SK-N-SH (cell line): Measurements from ENCODE around the gene SPEG. TPM values are rescaled to one million over a fixed set of nuclear protein-coding genes. Genes with fewer than 3 reads are reported as not detected.

Experiments used
- CTCF ChIA-PET: fragments of 300-600, 350-600 bp; formaldehyde crosslinking; extraction: SDS; loops from one replicate; lab custom pipeline; 2021; lab: Yijun Ruan, JAX
- POLR2A ChIA-PET: fragments of 350-600 bp; sonication (Branson Sonifier 250); formaldehyde crosslinking; extraction: SDS; loops from one replicate; lab custom pipeline; 2020; ENCODE audit warnings: antibody characterized with exemption, inconsistent platforms; lab: Yijun Ruan, JAX
- DNase-seq: peaks from one replicate; pipeline ENCODE4 v3.0.0; 2012
- H2AFZ ChIP-seq: fragments of 200-600 bp; sonication (generic); 2 replicates; pipeline ENCODE4 v1.8.1; 2016; ENCODE audit warnings: antibody characterized with exemption, mild to moderate bottlenecking, low read depth
- H3F3A ChIP-seq: fragments of 200-600 bp; sonication (generic); replicated peaks from 2 replicates; pipeline ENCODE3; 2016; ENCODE audit warnings: antibody characterized with exemption, mild to moderate bottlenecking; ENCODE audit not compliant: insufficient read depth
- H3K27ac ChIP-seq, 2 experiments: fragments of 200-500 bp in 1 of 2; fragments of 200-600 bp in 1 of 2; sonication (Bioruptor generic) in 1 of 2; sonication (generic), shearing (Covaris generic) in 1 of 2; 2 replicates each; pipeline versions ENCODE4 v1.5.1 to v1.6.1; 2014 to 2016; ENCODE audit warnings: low read depth in 2 of 2, inconsistent platforms in 1 of 2, low read length in 1 of 2, mild to moderate bottlenecking in 1 of 2, mixed read lengths in 1 of 2
- H3K27me3 ChIP-seq: fragments of 200-600 bp; sonication (generic), shearing (Covaris generic); 2 replicates; pipeline ENCODE4 v1.6.1; 2016; ENCODE audit warnings: mixed run types; ENCODE audit not compliant: insufficient read depth
- H3K36me3 ChIP-seq, 2 experiments: fragments of 200-500 bp in 1 of 2; fragments of 200-600 bp in 1 of 2; sonication (Bioruptor generic) in 1 of 2; sonication (generic) in 1 of 2; replicated peaks in 1 of 2; 2 replicates each; pipeline versions ENCODE3 to v1.5.1; 2014 to 2016; ENCODE audit warnings: low read length in 1 of 2, mild to moderate bottlenecking in 1 of 2; ENCODE audit not compliant: insufficient read depth in 2 of 2, control insufficient read depth in 1 of 2
- H3K4me1 ChIP-seq, 2 experiments: fragments of 200-500 bp in 1 of 2; fragments of 200-600 bp in 1 of 2; sonication (Bioruptor generic) in 1 of 2; sonication (generic), shearing (Covaris generic) in 1 of 2; 2 replicates each; pipeline versions ENCODE4 v1.5.1 to v1.6.1; 2014 to 2016; ENCODE audit warnings: low read depth in 1 of 2, low read length in 1 of 2, mixed run types in 1 of 2; ENCODE audit not compliant: insufficient read depth in 2 of 2, control insufficient read depth in 1 of 2
- H3K4me2 ChIP-seq: fragments of 200-600 bp; sonication (generic), shearing (Covaris generic); 2 replicates; pipeline ENCODE4 v1.6.1; 2017; ENCODE audit warnings: mixed run types
- H3K4me3 ChIP-seq, 2 experiments: fragments of 200-500 bp in 1 of 2; fragments of 200-600 bp in 1 of 2; sonication (Bioruptor generic) in 1 of 2; sonication (generic), shearing (Covaris generic) in 1 of 2; 2 replicates each; pipeline versions ENCODE4 v1.5.1 to v1.8.1; 2014 to 2016; ENCODE audit warnings: low read depth in 2 of 2, inconsistent platforms in 1 of 2, low read length in 1 of 2, mild to moderate bottlenecking in 1 of 2, mixed read lengths in 1 of 2, moderate library complexity in 1 of 2
- H3K79me2 ChIP-seq: fragments of 200-600 bp; sonication (generic); 2 replicates; pipeline ENCODE4 v1.8.1; 2017; ENCODE audit warnings: mild to moderate bottlenecking; ENCODE audit not compliant: insufficient read depth
- H3K9ac ChIP-seq: fragments of 200-600 bp; sonication (generic); 2 replicates; pipeline ENCODE4 v1.6.1; 2017; ENCODE audit warnings: mixed run types
- H3K9me2 ChIP-seq: fragments of 200-600 bp; sonication (generic); 2 replicates; pipeline ENCODE4 v1.6.1; 2017; ENCODE audit warnings: mixed run types
- H3K9me3 ChIP-seq: fragments of 200-600 bp; sonication (generic); 2 replicates; pipeline ENCODE4 v1.6.1; 2017; ENCODE audit warnings: mixed run types, mild to moderate bottlenecking, moderate library complexity
- H4K20me1 ChIP-seq: fragments of 200-600 bp; sonication (generic); 2 replicates; pipeline ENCODE4 v1.6.1; 2017; ENCODE audit warnings: mild to moderate bottlenecking, mixed run types; ENCODE audit not compliant: insufficient read depth
- CHD2 ChIP-seq: fragments of 150-350 bp; IDR thresholded peaks from 2 replicates; pipeline ENCODE4 v1.6.1; 2018; ENCODE audit warnings: low read length; ENCODE audit not compliant: partially characterized antibody
- CTCF ChIP-seq: fragments of 200-600 bp; sonication (generic); IDR thresholded peaks from 2 replicates; pipeline ENCODE4 v1.6.1; 2017; ENCODE audit warnings: antibody characterized with exemption, mild to moderate bottlenecking, moderate library complexity
- ELF1 ChIP-seq: IDR thresholded peaks from 2 replicates; pipeline ENCODE4 v1.4.0; 2012
- EP300 ChIP-seq, 2 experiments: IDR thresholded peaks; 2 replicates each; pipeline versions ENCODE4 v1.4.0 to v1.6.1; 2012; ENCODE audit warnings: borderline replicate concordance in 1 of 2, low read depth in 1 of 2, low read length in 1 of 2
- EZH2phosphoT487 ChIP-seq: fragments of 200-600 bp; sonication (generic); IDR thresholded peaks from 2 replicates; pipeline ENCODE4 v1.6.1; 2017; ENCODE audit warnings: low read depth, mixed run types, mild to moderate bottlenecking, antibody characterized with exemption, moderate library complexity, borderline replicate concordance
- FOXM1 ChIP-seq: IDR thresholded peaks from 2 replicates; pipeline ENCODE4 v1.4.0; 2012; ENCODE audit warnings: low read depth, mild to moderate bottlenecking
- GABPA ChIP-seq: IDR thresholded peaks from 2 replicates; pipeline ENCODE4 v1.4.0; 2012; ENCODE audit warnings: low read depth, mild to moderate bottlenecking
- IRF3 ChIP-seq: fragments of 150-350 bp; IDR thresholded peaks from 2 replicates; pipeline ENCODE4 v1.6.1; 2016; ENCODE audit warnings: mild to moderate bottlenecking, low read depth, low read length
- JUND ChIP-seq: IDR thresholded peaks from 2 replicates; pipeline ENCODE4 v1.4.0; 2012
- MEF2A ChIP-seq: IDR thresholded peaks from 2 replicates; pipeline ENCODE4 v1.4.0; 2012; ENCODE audit warnings: low read depth, borderline replicate concordance
- MXI1 ChIP-seq: IDR thresholded peaks from 2 replicates; pipeline ENCODE4 v1.6.1; 2012; ENCODE audit warnings: mild to moderate bottlenecking, low read depth, low read length, improper control_type of control experiment
- NRF1 ChIP-seq: IDR thresholded peaks from 2 replicates; pipeline ENCODE4 v1.6.1; 2012; ENCODE audit warnings: low read depth, mild to moderate bottlenecking, low read length
- PBX3 ChIP-seq: IDR thresholded peaks from 2 replicates; pipeline ENCODE4; 2012
- POLR2AphosphoS5 ChIP-seq: IDR thresholded peaks from 2 replicates; pipeline ENCODE4 v1.6.1; 2012; ENCODE audit warnings: low read depth, low read length
- RAD21 ChIP-seq: IDR thresholded peaks from 2 replicates; pipeline ENCODE4 v1.6.1; 2012; ENCODE audit warnings: mild to moderate bottlenecking, low read length
- RFX5 ChIP-seq: IDR thresholded peaks from 2 replicates; pipeline ENCODE4 v1.6.1; 2012; ENCODE audit warnings: mild to moderate bottlenecking, improper control_type of control experiment, low read length
- SMC3 ChIP-seq: IDR thresholded peaks from 2 replicates; pipeline ENCODE4 v1.6.1; 2012; ENCODE audit warnings: low read depth, low read length, improper control_type of control experiment
- TCF12 ChIP-seq: IDR thresholded peaks from 2 replicates; pipeline ENCODE4 v1.4.0; 2012
- USF1 ChIP-seq: IDR thresholded peaks from 2 replicates; pipeline ENCODE4 v1.4.0; 2012; ENCODE audit warnings: low read depth, borderline replicate concordance
- ZBTB33 ChIP-seq: IDR thresholded peaks from 2 replicates; pipeline ENCODE4 v1.4.0; 2012; ENCODE audit warnings: low read depth, borderline replicate concordance
- whole genome bisulfite sequencing: methylation state at CpG from one replicate; pipeline ENCODE4 v1.1.6; 2017; ENCODE audit warnings: low lambda C conversion rate; 5-methylcytosine and 5-hydroxymethylcytosine counted together
- polyA plus RNA-seq, 3 experiments: library from polyadenylated mRNA; depleted of rRNA; stranded (reverse); fragments of >200 nt; gene quantifications; 2 replicates each; pipeline ENCODE4 v1.2.3, GENCODE V29; 2012

SPEG gene
- polyA plus RNA-seq, 1 of the 3 experiments (the other 2 are of a cell fraction), result 107 TPM

GRCh38 chr2:219499555-219499954, 64.9 kb downstream of the SPEG start:
- TF ChIP-seq MXI1, result no peak
- TF ChIP-seq NRF1, result no peak
- no peak for TF ChIP-seq RFX5
- TF ChIP-seq, all 33 proteins: peak for 0
- Histone ChIP-seq H2AFZ (no peak overlapping the region), H3K4me3 (peak overlapping the region; percentile 81 to 85), H3K4me1 (peaks cover 16 to 76% of the 10 kb centered on the region in 2 experiments), H3K27me3 (no peaks in the 10 kb centered on the region), H3F3A (no peaks in the 10 kb centered on the region), H3K9ac (peak overlapping the region; percentile 90), H3K36me3 (peaks cover 7 to 12% of the 10 kb centered on the region in 2 experiments), H3K79me2 (peaks cover 20% of the 10 kb centered on the region), H3K9me2 (no peaks in the 10 kb centered on the region), H3K4me2 (peak overlapping the region; percentile 98), H3K9me3 (no peaks in the 10 kb centered on the region), H4K20me1 (no peaks in the 10 kb centered on the region), H3K27ac (peak overlapping the region; percentile 31 to 81; a peak in 2 of 4 replicates)
- ChIA-PET POLR2A (interaction anchor here (1.1 to 4.6 kb wide), 6 partner anchors 10 to 39 kb away, joined by 3 to 53 read pairs (median 13); partner anchors contain the start of gene ASIC4), CTCF (interaction anchor here (1.0 to 62.1 kb wide), 5 partner anchors 5 to 97 kb away, joined by 3 to 2824 read pairs (median 4); partner anchors contain the start of genes ASIC4, CHPF, GMPPA and TMEM198)
- 82% methylated on average over 1 of the region's 1 CpG for WGBS
- no peak for DNase-seq

GRCh38 chr2:219500135-219500534, 65.5 kb downstream of the SPEG start:
- H3K4me2 ChIP-seq, result peak overlapping the region; percentile 98
- no peaks in the 10 kb centered on the region for H4K20me1 ChIP-seq
- no peak for TF ChIP-seq CHD2
- TF ChIP-seq TCF12, result no peak
- no peak for TF ChIP-seq RFX5
- TF ChIP-seq SMC3, result 0 out of 2 replicates have a peak, but pooled peaks have one; percentile 12
- TF ChIP-seq USF1, result no peak
- TF ChIP-seq CTCF, result peak; percentile 58
- no peak for TF ChIP-seq EZH2phosphoT487
- no peak for TF ChIP-seq GABPA
- TF ChIP-seq RAD21, result peak; percentile 28
- TF ChIP-seq ZBTB33, result no peak
- TF ChIP-seq MEF2A, result no peak
- TF ChIP-seq PBX3, result peak; percentile 59; the same call in 1 of the 2 replicates
- TF ChIP-seq POLR2AphosphoS5, result no peak
- TF ChIP-seq JUND, result no peak
- no peak for TF ChIP-seq NRF1
- no peak; a peak in 1 of 4 replicates for TF ChIP-seq EP300 (IDR thresholded peaks at IDR 0.05; ENCODE audit: borderline replicate concordance in 1 of 2, low read depth in 1 of 2, low read length in 1 of 2)
- TF ChIP-seq ELF1, result no peak
- no peak for TF ChIP-seq IRF3
- TF ChIP-seq MXI1, result no peak
- no peak for TF ChIP-seq FOXM1

More at GRCh38 chr2:219500135-219500534, 65.5 kb downstream of the SPEG start:
- peaks cover 16 to 76% of the 10 kb centered on the region in 2 experiments for H3K4me1 ChIP-seq
- 47% methylated on average over 2 of the region's 2 CpGs for WGBS
- H3K9me2 ChIP-seq, result no peaks in the 10 kb centered on the region
- CTCF ChIA-PET, result interaction anchor here (1.0 to 62.1 kb wide), 5 partner anchors 6 to 98 kb away, joined by 3 to 2824 read pairs (median 4); partner anchors contain the start of genes ASIC4, CHPF, GMPPA and TMEM198
- no peaks in the 10 kb centered on the region for H3F3A ChIP-seq
- peaks cover 20% of the 10 kb centered on the region for H3K79me2 ChIP-seq
- H3K9ac ChIP-seq, result peak overlapping the region; percentile 90
- H2AFZ ChIP-seq, result no peak overlapping the region
- H3K36me3 ChIP-seq, result peaks cover 9 to 12% of the 10 kb centered on the region in 2 experiments
- H3K9me3 ChIP-seq, result no peaks in the 10 kb centered on the region
- POLR2A ChIA-PET, result interaction anchor here (1.3 to 4.6 kb wide), 4 partner anchors 10 to 39 kb away, joined by 3 to 53 read pairs (median 27); partner anchors contain the start of gene ASIC4
- DNase-seq, result no peak
- no peaks in the 10 kb centered on the region for H3K27me3 ChIP-seq
- peak overlapping the region in 1 of 2 experiments; percentile 85; a peak in 2 of 4 replicates for H3K4me3 ChIP-seq
- H3K27ac ChIP-seq, result peak overlapping the region in 1 of 2 experiments; percentile 66; a peak in 3 of 4 replicates
